Cardiac muscle cell (in vitro differentiated cells and primary cell): ENCODE measurements around the gene PIGZ. TPM values are rescaled to one million over a fixed set of nuclear protein-coding genes. Genes with fewer than 3 reads are reported as not detected.

Experiments
- DNase-seq, 2 donors: peaks; one replicate each; pipeline versions ENCODE4 v3.0.0 to v3.0.0-alpha.2; 2010 to 2017; ENCODE audit warnings: low read depth in 1 of 2, low spot score in 1 of 2
- H3K27ac ChIP-seq: fragments of 200-600 bp; sonication (generic); 2 replicates; pipeline ENCODE4 v1.5.1; 2016
- H3K27me3 ChIP-seq: fragments of 200-600 bp; sonication (generic); 2 replicates; pipeline ENCODE4 v1.6.0; 2016; ENCODE audit warnings: control low read depth
- H3K36me3 ChIP-seq: fragments of 200-600 bp; sonication (generic); 2 replicates; pipeline ENCODE4 v1.5.1; 2016; ENCODE audit warnings: control low read depth
- H3K4me1 ChIP-seq: fragments of 200-600 bp; sonication (generic); 2 replicates; pipeline ENCODE4 v1.8.1; 2017; ENCODE audit warnings: low read depth, mild to moderate bottlenecking, mixed run types
- H3K4me3 ChIP-seq: fragments of 200-600 bp; sonication (generic); 2 replicates; pipeline ENCODE4 v1.5.1; 2016; ENCODE audit warnings: mild to moderate bottlenecking
- H3K9me3 ChIP-seq: fragments of 200-600 bp; sonication (generic); 2 replicates; pipeline ENCODE4 v1.5.1; 2017; ENCODE audit warnings: low read depth, mild to moderate bottlenecking, control low read depth
- CTCF ChIP-seq: IDR thresholded peaks from 2 replicates; pipeline ENCODE4 v1.5.1; 2012; ENCODE audit warnings: low read depth, mild to moderate bottlenecking, low read length
- polyA plus RNA-seq: library from polyadenylated mRNA; unstranded; fragments of >200 nt; fragmentation: Nextera tagmentation; extraction: Ambion mirVana; gene quantifications from 2 replicates; pipeline ENCODE4 v1.2.1, GENCODE V29; 2016
- total RNA-seq: library from RNA; depleted of rRNA; stranded (reverse); fragments of >200 nt; gene quantifications from 2 replicates; pipeline ENCODE4 v1.2.3, GENCODE V29; 2016

The PIGZ gene
- total and polyA plus RNA-seq, 2 experiments from 2014 or later, result 4.1 to 8.1 TPM

GRCh38 chr3:196992461-196993065 is 23.9 kb upstream of the PIGZ start:
- no peak overlapping the region for H3K4me3 ChIP-seq
- H3K36me3 ChIP-seq, result no peaks in the 10 kb centered on the region
- H3K9me3 ChIP-seq, result no peaks in the 10 kb centered on the region
- no peaks in the 10 kb centered on the region for H3K27me3 ChIP-seq
- H3K4me1 ChIP-seq, result peaks cover 15% of the 10 kb centered on the region
- DNase-seq, result no peak
- no peak overlapping the region for H3K27ac ChIP-seq
- no peak for TF ChIP-seq CTCF

- Histone ChIP-seq H3K36me3 (no peaks in the 10 kb centered on the region), H3K4me1 (peaks cover 17% of the 10 kb centered on the region), H3K27ac (no peak overlapping the region), H3K9me3 (no peaks in the 10 kb centered on the region), H3K27me3 (no peaks in the 10 kb centered on the region), H3K4me3 (no peak overlapping the region)
- TF ChIP-seq CTCF, result no peak
- DNase-seq, result no peak
These were observed 23.2 kb upstream of the PIGZ start for GRCh38 chr3:196991581-196992460.

- Histone ChIP-seq H3K9me3 (no peaks in the 10 kb centered on the region), H3K4me3 (no peak overlapping the region), H3K36me3 (no peaks in the 10 kb centered on the region), H3K27ac (no peak overlapping the region), H3K27me3 (no peaks in the 10 kb centered on the region), H3K4me1 (peaks cover 17% of the 10 kb centered on the region)
- no peak for DNase-seq
- no peak for TF ChIP-seq CTCF
These were observed 22.0 kb upstream of the PIGZ start for GRCh38 chr3:196990601-196991007.

- no peaks in the 10 kb centered on the region for H3K36me3 ChIP-seq
- no peak overlapping the region for H3K4me3 ChIP-seq
- TF ChIP-seq CTCF, result no peak
- H3K4me1 ChIP-seq, result peaks cover 17% of the 10 kb centered on the region
- DNase-seq, result no peak
- H3K27me3 ChIP-seq, result no peaks in the 10 kb centered on the region
- H3K9me3 ChIP-seq, result no peaks in the 10 kb centered on the region
- no peak overlapping the region for H3K27ac ChIP-seq
These were observed 21.2 kb upstream of the PIGZ start for GRCh38 chr3:196989721-196990262.

GRCh38 chr3:196988241-196989029 is 19.8 kb upstream of the PIGZ start:
- Histone ChIP-seq H3K4me1 (peaks cover 17% of the 10 kb centered on the region), H3K9me3 (no peaks in the 10 kb centered on the region), H3K27me3 (no peaks in the 10 kb centered on the region), H3K4me3 (no peak overlapping the region), H3K27ac (peak overlapping the region; percentile 65), H3K36me3 (no peaks in the 10 kb centered on the region)
- peak; percentile 22 for TF ChIP-seq CTCF
- peak in 1 of 2 donors; percentile 79 for DNase-seq
